IMR-90 (cell line): ENCODE results near the gene USH2A.

Experiments used
- CEBPB ChIP-seq: IDR thresholded peaks from 2 replicates; pipeline ENCODE4 v1.6.1; 2012; ENCODE audit warnings: low read depth, low read length, improper control_type of control experiment
- NFE2L2 ChIP-seq: fragments of 150-350 bp; IDR thresholded peaks from 2 replicates; pipeline ENCODE4 v1.6.1; 2016; ENCODE audit warnings: low read depth, mild to moderate bottlenecking, low read length
- POLR2A ChIP-seq: IDR thresholded peaks from 2 replicates; pipeline ENCODE4 v1.6.1; 2012; ENCODE audit warnings: mild to moderate bottlenecking, low read depth, low read length
- RAD21 ChIP-seq: IDR thresholded peaks from 2 replicates; pipeline ENCODE4 v1.6.1; 2012; ENCODE audit warnings: low read length, improper control_type of control experiment
- RCOR1 ChIP-seq: IDR thresholded peaks from 2 replicates; pipeline ENCODE4 v1.6.1; 2012; ENCODE audit warnings: mild to moderate bottlenecking, low read length, improper control_type of control experiment; ENCODE audit not compliant: insufficient replicate concordance
- RFX5 ChIP-seq: IDR thresholded peaks from 2 replicates; pipeline ENCODE4 v1.8.0; 2012; ENCODE audit warnings: low read depth, mild to moderate bottlenecking, low read length, moderate library complexity
- TF ChIP-seq, protein P1 (sequence below): conservative IDR thresholded peaks from 2 replicates; pipeline ENCODE4 v1.5.1; 2012; ENCODE audit warnings: mild to moderate bottlenecking, low read depth, low read length, improper control_type of control experiment

DNA sequence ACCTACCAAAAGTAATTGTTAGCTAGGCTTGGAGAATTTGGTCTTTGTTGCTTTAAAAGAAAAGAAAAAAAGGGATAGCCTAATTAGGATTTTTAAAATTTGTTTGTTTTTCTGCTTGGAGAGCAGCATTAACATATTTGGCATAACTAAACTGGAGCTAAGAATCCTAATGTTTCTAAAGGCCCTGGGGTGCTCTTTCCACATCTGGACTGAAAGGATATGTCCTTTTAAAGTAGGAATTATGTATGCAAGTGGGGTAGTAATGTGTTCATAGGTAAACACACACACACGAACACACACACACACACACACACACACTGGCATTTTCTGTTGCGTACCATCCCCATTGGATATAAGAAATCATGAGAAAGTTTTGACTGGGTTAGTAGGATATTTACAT lies 742.2 kb downstream of the USH2A start:
- TF ChIP-seq, protein P1, sequence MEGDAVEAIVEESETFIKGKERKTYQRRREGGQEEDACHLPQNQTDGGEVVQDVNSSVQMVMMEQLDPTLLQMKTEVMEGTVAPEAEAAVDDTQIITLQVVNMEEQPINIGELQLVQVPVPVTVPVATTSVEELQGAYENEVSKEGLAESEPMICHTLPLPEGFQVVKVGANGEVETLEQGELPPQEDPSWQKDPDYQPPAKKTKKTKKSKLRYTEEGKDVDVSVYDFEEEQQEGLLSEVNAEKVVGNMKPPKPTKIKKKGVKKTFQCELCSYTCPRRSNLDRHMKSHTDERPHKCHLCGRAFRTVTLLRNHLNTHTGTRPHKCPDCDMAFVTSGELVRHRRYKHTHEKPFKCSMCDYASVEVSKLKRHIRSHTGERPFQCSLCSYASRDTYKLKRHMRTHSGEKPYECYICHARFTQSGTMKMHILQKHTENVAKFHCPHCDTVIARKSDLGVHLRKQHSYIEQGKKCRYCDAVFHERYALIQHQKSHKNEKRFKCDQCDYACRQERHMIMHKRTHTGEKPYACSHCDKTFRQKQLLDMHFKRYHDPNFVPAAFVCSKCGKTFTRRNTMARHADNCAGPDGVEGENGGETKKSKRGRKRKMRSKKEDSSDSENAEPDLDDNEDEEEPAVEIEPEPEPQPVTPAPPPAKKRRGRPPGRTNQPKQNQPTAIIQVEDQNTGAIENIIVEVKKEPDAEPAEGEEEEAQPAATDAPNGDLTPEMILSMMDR, result no peak
- no peak for TF ChIP-seq RAD21
- TF ChIP-seq NFE2L2, result no peak
- no peak for TF ChIP-seq POLR2A
- no peak for TF ChIP-seq RCOR1
- TF ChIP-seq RFX5, result no peak
- no peak for TF ChIP-seq CEBPB
